RWPE2 (cell line): ENCODE measurements around the gene NID1.
A peak's percentile ranks its signal among the peaks of the same experiment; 100 is the strongest.
"Not testable (repeated sequence)": the region's sequence is repeated elsewhere in the genome, so short reads cannot be mapped to it uniquely, and the experiment has no call there.

Source experiments
- ATAC-seq: fragments of 200-7000 bp; cut with Tn5 transposase; 3 replicates; pipeline ENCODE4 v1.9.1; 2021; ENCODE audit warnings: low read depth
- DNase-seq: peaks from one replicate; pipeline ENCODE4 v3.0.0-alpha.2; 2020; ENCODE audit warnings: low spot score
- H3K27ac ChIP-seq: fragments of 450-650 bp; 2 replicates; pipeline ENCODE4 v1.5.1; 2017; ENCODE audit warnings: mild to moderate bottlenecking; ENCODE audit not compliant: poor library complexity, severe bottlenecking
- H3K27me3 ChIP-seq: fragments of 250-450 bp; sonication (Bioruptor Pico); 2 replicates; pipeline ENCODE4 v1.5.1; 2021; ENCODE audit warnings: mild to moderate bottlenecking, moderate library complexity; ENCODE audit not compliant: insufficient read depth, poor library complexity, severe bottlenecking
- H3K36me3 ChIP-seq: fragments of 250-450 bp; sonication (Bioruptor Pico); 2 replicates; pipeline ENCODE4 v1.5.1; 2020; ENCODE audit warnings: low read depth, mild to moderate bottlenecking, moderate library complexity
- H3K4me1 ChIP-seq: fragments of 250-450 bp; sonication (Bioruptor Pico); 2 replicates; pipeline ENCODE4 v1.5.1; 2021; ENCODE audit warnings: mild to moderate bottlenecking, moderate library complexity; ENCODE audit not compliant: insufficient read depth, poor library complexity, severe bottlenecking
- H3K4me3 ChIP-seq: fragments of 250-450 bp; sonication (Bioruptor Pico); 2 replicates; pipeline ENCODE4 v1.5.1; 2021; ENCODE audit warnings: mild to moderate bottlenecking, moderate library complexity; ENCODE audit not compliant: severe bottlenecking
- H3K9me3 ChIP-seq: fragments of 250-450 bp; sonication (Bioruptor Pico); 2 replicates; pipeline ENCODE4 v1.5.1; 2021; ENCODE audit warnings: mild to moderate bottlenecking, moderate library complexity; ENCODE audit not compliant: severe bottlenecking
- CTCF ChIP-seq: fragments of 450-650 bp; IDR thresholded peaks from one replicate; pipeline ENCODE4 v1.5.1; 2017; ENCODE audit warnings: mild to moderate bottlenecking, moderate library complexity; ENCODE audit not compliant: poor library complexity, severe bottlenecking

The NID1 gene

GRCh38 chr1:235974616-235975015 is 90.3 kb downstream of the NID1 start:
- no peak for TF ChIP-seq CTCF
- H3K4me1 ChIP-seq = peaks cover 3% of the 10 kb centered on the region
- no peak for DNase-seq
- no peaks in the 10 kb centered on the region for H3K27me3 ChIP-seq
- ATAC-seq = no peak
- no peak overlapping the region for H3K27ac ChIP-seq
- no peak overlapping the region for H3K4me3 ChIP-seq
- H3K9me3 ChIP-seq = no peaks in the 10 kb centered on the region
- H3K36me3 ChIP-seq = peaks cover 23% of the 10 kb centered on the region

GRCh38 chr1:235972691-235973090 is 92.2 kb downstream of the NID1 start:
- ATAC-seq, H3K4me1 ChIP-seq, H3K9me3 ChIP-seq, H3K27ac ChIP-seq, H3K27me3 ChIP-seq, H3K36me3 ChIP-seq, H3K4me3 ChIP-seq, DNase-seq: not testable (repeated sequence)

- peaks cover 3% of the 10 kb centered on the region for H3K4me1 ChIP-seq
- H3K27me3 ChIP-seq = no peaks in the 10 kb centered on the region
- no peak overlapping the region for H3K4me3 ChIP-seq
- DNase-seq (no peak), ATAC-seq (no peak)
- no peaks in the 10 kb centered on the region for H3K9me3 ChIP-seq
- H3K36me3 ChIP-seq = peaks cover 9% of the 10 kb centered on the region
- no peak for TF ChIP-seq CTCF
- peak overlapping the region; percentile 3 for H3K27ac ChIP-seq
These were observed 92.6 kb downstream of the NID1 start for GRCh38 chr1:235972311-235972689.

GRCh38 chr1:235971571-235972310 is 93.1 kb downstream of the NID1 start:
- no peak overlapping the region for H3K4me3 ChIP-seq
- peak; percentile 71 for TF ChIP-seq CTCF
- ATAC-seq (peak; percentile 90), DNase-seq (no peak)
- H3K27me3 ChIP-seq = no peaks in the 10 kb centered on the region
- H3K27ac ChIP-seq = peak overlapping the region; percentile 3
- H3K4me1 ChIP-seq = peaks cover 3% of the 10 kb centered on the region
- H3K9me3 ChIP-seq = no peaks in the 10 kb centered on the region
- peaks cover 3% of the 10 kb centered on the region; the same call in 1 of the 2 replicates for H3K36me3 ChIP-seq

- H3K4me3 ChIP-seq = no peak overlapping the region
- no peaks in the 10 kb centered on the region for H3K9me3 ChIP-seq
- DNase-seq (no peak), ATAC-seq (no peak)
- no peak overlapping the region for H3K27ac ChIP-seq
- H3K4me1 ChIP-seq = peaks cover 3% of the 10 kb centered on the region
- no peaks in the 10 kb centered on the region for H3K36me3 ChIP-seq
- no peak for TF ChIP-seq CTCF
- no peaks in the 10 kb centered on the region for H3K27me3 ChIP-seq
These were observed 93.9 kb downstream of the NID1 start for GRCh38 chr1:235971020-235971419.
